B cell (primary cell): ENCODE results near the gene KIF23.

Source experiments
- EZH2 ChIP-seq: IDR thresholded peaks from 2 replicates; pipeline ENCODE4 v1.6.1; 2012; ENCODE audit warnings: borderline replicate concordance, low read depth, mild to moderate bottlenecking, moderate library complexity, low read length; ENCODE audit not compliant: insufficient read depth, poor library complexity, severe bottlenecking
- TF ChIP-seq, protein P1 (sequence below): fragments of 200-600 bp; IDR thresholded peaks from one replicate; pipeline ENCODE4 v1.8.0; 2022; ENCODE audit warnings: antibody characterized with exemption, mild to moderate bottlenecking

DNA sequence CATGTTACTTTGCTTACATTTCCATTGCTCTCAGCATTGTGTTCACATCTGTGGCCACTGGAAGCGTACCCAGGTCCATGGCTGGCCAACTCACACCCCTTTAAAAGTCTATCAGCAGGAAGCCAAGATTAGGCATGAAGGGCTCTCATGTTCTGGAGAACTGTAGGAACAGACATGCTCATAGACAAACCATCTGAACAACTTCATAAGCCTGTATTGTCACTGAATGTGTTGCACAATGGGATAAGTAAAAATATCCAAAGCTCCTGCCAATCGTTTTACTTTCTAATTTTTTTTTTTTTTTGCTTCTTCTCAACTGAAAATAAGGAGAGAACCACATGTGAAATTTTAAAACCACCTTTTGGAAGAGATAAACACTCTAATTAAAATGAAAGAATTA lies 44.9 kb downstream of the KIF23 start:
- TF ChIP-seq, protein P1, sequence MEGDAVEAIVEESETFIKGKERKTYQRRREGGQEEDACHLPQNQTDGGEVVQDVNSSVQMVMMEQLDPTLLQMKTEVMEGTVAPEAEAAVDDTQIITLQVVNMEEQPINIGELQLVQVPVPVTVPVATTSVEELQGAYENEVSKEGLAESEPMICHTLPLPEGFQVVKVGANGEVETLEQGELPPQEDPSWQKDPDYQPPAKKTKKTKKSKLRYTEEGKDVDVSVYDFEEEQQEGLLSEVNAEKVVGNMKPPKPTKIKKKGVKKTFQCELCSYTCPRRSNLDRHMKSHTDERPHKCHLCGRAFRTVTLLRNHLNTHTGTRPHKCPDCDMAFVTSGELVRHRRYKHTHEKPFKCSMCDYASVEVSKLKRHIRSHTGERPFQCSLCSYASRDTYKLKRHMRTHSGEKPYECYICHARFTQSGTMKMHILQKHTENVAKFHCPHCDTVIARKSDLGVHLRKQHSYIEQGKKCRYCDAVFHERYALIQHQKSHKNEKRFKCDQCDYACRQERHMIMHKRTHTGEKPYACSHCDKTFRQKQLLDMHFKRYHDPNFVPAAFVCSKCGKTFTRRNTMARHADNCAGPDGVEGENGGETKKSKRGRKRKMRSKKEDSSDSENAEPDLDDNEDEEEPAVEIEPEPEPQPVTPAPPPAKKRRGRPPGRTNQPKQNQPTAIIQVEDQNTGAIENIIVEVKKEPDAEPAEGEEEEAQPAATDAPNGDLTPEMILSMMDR = no peak
- no peak for TF ChIP-seq EZH2
